GM23338 (cell line): ENCODE measurements around the gene UBE3B. TPM values are rescaled to one million over a fixed set of nuclear protein-coding genes. Genes with fewer than 3 reads are reported as not detected.

Source experiments
- ATAC-seq: fragments of 200-7000 bp; cut with Tn5 transposase; 3 replicates; pipeline ENCODE4 v1.9.1; 2020
- DNase-seq: peaks from one replicate; pipeline ENCODE4 v3.0.0-alpha.2; 2015; ENCODE audit warnings: low spot score
- H2AFZ ChIP-seq: fragments of 200-600 bp; sonication (generic); 2 replicates; pipeline ENCODE4 v1.8.0; 2016; ENCODE audit warnings: antibody characterized with exemption, mild to moderate bottlenecking, moderate library complexity
- H3F3A ChIP-seq: fragments of 200-600 bp; sonication (generic); replicated peaks from 2 replicates; pipeline ENCODE4 v1.8.0; 2017; ENCODE audit warnings: antibody characterized with exemption, mixed run types, low read depth
- H3K27ac ChIP-seq: fragments of 200-600 bp; sonication (generic); 2 replicates; pipeline ENCODE4 v1.6.1; 2016; ENCODE audit warnings: low read depth
- H3K27me3 ChIP-seq: fragments of 200-600 bp; sonication (generic); 2 replicates; pipeline ENCODE4 v1.8.0; 2016; ENCODE audit warnings: mild to moderate bottlenecking, mixed run types, moderate library complexity; ENCODE audit not compliant: insufficient read depth
- H3K36me3 ChIP-seq: fragments of 200-600 bp; sonication (generic); 2 replicates; pipeline ENCODE4 v1.8.0; 2016; ENCODE audit warnings: mild to moderate bottlenecking; ENCODE audit not compliant: insufficient read depth
- H3K4me1 ChIP-seq: fragments of 200-600 bp; sonication (generic); 2 replicates; pipeline ENCODE4 v1.8.0; 2016; ENCODE audit warnings: mild to moderate bottlenecking, moderate library complexity; ENCODE audit not compliant: insufficient read depth
- H3K4me2 ChIP-seq: fragments of 200-600 bp; sonication (generic); 2 replicates; pipeline ENCODE4 v1.7.1; 2017; ENCODE audit warnings: mixed run types
- H3K4me3 ChIP-seq: fragments of 200-600 bp; sonication (generic); 2 replicates; pipeline ENCODE4 v1.6.1; 2016; ENCODE audit warnings: mixed run types
- H3K79me2 ChIP-seq: fragments of 200-600 bp; sonication (generic); replicated peaks from 2 replicates; pipeline ENCODE4 v1.8.0; 2017; ENCODE audit warnings: mild to moderate bottlenecking; ENCODE audit not compliant: insufficient read depth
- H3K9me2 ChIP-seq: fragments of 200-600 bp; sonication (generic); 2 replicates; pipeline ENCODE4 v1.8.0; 2017; ENCODE audit not compliant: insufficient read depth
- H4K20me1 ChIP-seq: fragments of 200-600 bp; sonication (generic); replicated peaks from 2 replicates; pipeline ENCODE4 v1.8.0; 2017; ENCODE audit warnings: mild to moderate bottlenecking; ENCODE audit not compliant: insufficient read depth
- H3K27ac Mint-ChIP-seq: 2 replicates; pipeline ENCODE4 v1.8.0; 2020; ENCODE audit warnings: inconsistent platforms, mild to moderate bottlenecking, moderate library complexity, mixed read lengths
- H3K27me3 Mint-ChIP-seq: 3 replicates; pipeline ENCODE4 v1.8.0; 2022; ENCODE audit warnings: low read depth, mild to moderate bottlenecking, moderate library complexity, mixed read lengths, inconsistent platforms; ENCODE audit not compliant: insufficient read depth, poor library complexity
- H3K36me3 Mint-ChIP-seq: 3 replicates; pipeline ENCODE4 v1.8.0; 2021; ENCODE audit warnings: low read depth, mild to moderate bottlenecking, inconsistent platforms, moderate library complexity, mixed read lengths
- H3K4me1 Mint-ChIP-seq: 3 replicates; pipeline ENCODE4 v1.8.0; 2020; ENCODE audit warnings: mild to moderate bottlenecking, inconsistent platforms, mixed read lengths
- H3K4me3 Mint-ChIP-seq: 3 replicates; pipeline ENCODE4 v1.8.0; 2021; ENCODE audit warnings: moderate library complexity, mild to moderate bottlenecking, inconsistent platforms, mixed read lengths
- H3K9me3 Mint-ChIP-seq: 3 replicates; pipeline ENCODE4 v1.8.0; 2020; ENCODE audit warnings: moderate library complexity, mild to moderate bottlenecking, inconsistent platforms, mixed read lengths
- CREB1 ChIP-seq: fragments of 250-450 bp; sonication (Bioruptor Pico); IDR thresholded peaks from 2 replicates; pipeline ENCODE4 v1.5.0; 2020; ENCODE audit warnings: low read depth, mild to moderate bottlenecking, moderate library complexity
- CTCF ChIP-seq, 2 experiments: fragments of 200-600 bp in 1 of 2; sonication (generic) in 1 of 2; conservative IDR thresholded peaks; 2 replicates each; pipeline versions ENCODE4 v1.5.1 to v1.6.1; 2016 to 2017; ENCODE audit warnings: antibody characterized with exemption in 2 of 2, low read depth in 2 of 2, mild to moderate bottlenecking in 2 of 2, moderate library complexity in 1 of 2
- ETS1 ChIP-seq: IDR thresholded peaks from 2 replicates; pipeline ENCODE4 v1.6.1; 2016; ENCODE audit warnings: antibody characterized with exemption
- EZH2 ChIP-seq: fragments of 200-600 bp; sonication (generic); IDR thresholded peaks from one replicate; pipeline ENCODE4 v1.8.0; 2017; ENCODE audit warnings: antibody characterized with exemption, mild to moderate bottlenecking, low read depth; ENCODE audit not compliant: unreplicated experiment
- EZH2phosphoT487 ChIP-seq: fragments of 200-600 bp; sonication (generic); IDR thresholded peaks from one replicate; pipeline ENCODE4 v1.8.1; 2018; ENCODE audit warnings: antibody characterized with exemption; ENCODE audit not compliant: unreplicated experiment
- JUNB ChIP-seq: IDR thresholded peaks from one replicate; pipeline ENCODE4 v1.6.1; 2016; ENCODE audit warnings: antibody characterized with exemption; ENCODE audit not compliant: unreplicated experiment
- NANOG ChIP-seq: IDR thresholded peaks from 2 replicates; pipeline ENCODE4 v1.6.1; 2016; ENCODE audit warnings: antibody characterized with exemption, borderline replicate concordance
- POLR2AphosphoS5 ChIP-seq: IDR thresholded peaks from 2 replicates; pipeline ENCODE4 v1.6.1; 2016; ENCODE audit warnings: antibody characterized with exemption, low read depth
- REST ChIP-seq: IDR thresholded peaks from one replicate; pipeline ENCODE4 v1.6.1; 2018; ENCODE audit warnings: antibody characterized with exemption; ENCODE audit not compliant: unreplicated experiment
- STAT1 ChIP-seq: IDR thresholded peaks from one replicate; pipeline ENCODE4 v1.6.1; 2016; ENCODE audit warnings: antibody characterized with exemption; ENCODE audit not compliant: unreplicated experiment
- ZNF114 ChIP-seq: fragments of 250-450 bp; sonication (Bioruptor Pico); IDR thresholded peaks from 2 replicates; pipeline ENCODE4 v1.5.0; 2020; ENCODE audit warnings: mild to moderate bottlenecking, moderate library complexity
- ZNF331 ChIP-seq: fragments of 250-450 bp; sonication (Bioruptor Pico); IDR thresholded peaks from 2 replicates; pipeline ENCODE4 v1.5.0; 2020; ENCODE audit warnings: low read depth, mild to moderate bottlenecking, moderate library complexity
- ZNF462 ChIP-seq: fragments of 250-450 bp; sonication (Bioruptor Pico); IDR thresholded peaks from 2 replicates; pipeline ENCODE4 v1.5.0; 2020; ENCODE audit warnings: mild to moderate bottlenecking, moderate library complexity
- polyA plus RNA-seq: library from polyadenylated mRNA; unstranded; fragments of >200 nt; fragmentation: Nextera tagmentation; extraction: Ambion mirVana; gene quantifications from 2 replicates; pipeline ENCODE4 v1.2.1, GENCODE V29; 2016
- total RNA-seq: library from RNA; depleted of rRNA; stranded (reverse); fragments of >200 nt; shearing (Covaris generic); gene quantifications from 2 replicates; pipeline ENCODE4 v1.2.3, GENCODE V29; 2014

UBE3B gene
- total and polyA plus RNA-seq, 2 experiments from 2014 or later = 20.8 TPM

- H3K4me3 ChIP-seq = no peak overlapping the region
- peaks cover 1% of the 10 kb centered on the region for H3K27me3 Mint-ChIP-seq
- no peaks in the 10 kb centered on the region for H3K9me3 Mint-ChIP-seq
- ATAC-seq (no peak), DNase-seq (no peak)
- no peaks in the 10 kb centered on the region for H3K4me1 ChIP-seq
- peaks cover 5% of the 10 kb centered on the region; the same call in 1 of the 2 replicates for H3K36me3 ChIP-seq
- H4K20me1 ChIP-seq = peaks cover 5% of the 10 kb centered on the region
- H3F3A ChIP-seq = no peaks in the 10 kb centered on the region
- peaks cover 33% of the 10 kb centered on the region for H3K36me3 Mint-ChIP-seq
- no peak overlapping the region for H2AFZ ChIP-seq
- no peak overlapping the region for H3K27ac Mint-ChIP-seq
- H3K27ac ChIP-seq = no peak overlapping the region
- H3K9me2 ChIP-seq = no peaks in the 10 kb centered on the region
- no peak overlapping the region for H3K4me2 ChIP-seq
- TF ChIP-seq EZH2 (no peak), POLR2AphosphoS5 (no peak), ZNF462 (no peak), NANOG (no peak), JUNB (no peak), ZNF331 (no peak), REST (no peak), STAT1 (no peak), EZH2phosphoT487 (no peak), ETS1 (no peak), CREB1 (CRISPR knock-in tag) (no peak), CTCF (conservative IDR thresholded peaks at IDR 0.05; ENCODE audit: low read depth in 2 of 2) (no peak), ZNF114 (CRISPR knock-in tag) (no peak)
- no peaks in the 10 kb centered on the region for H3K27me3 ChIP-seq
- H3K79me2 ChIP-seq = peaks cover 17% of the 10 kb centered on the region; the same call in 1 of the 2 replicates
- no peak overlapping the region for H3K4me3 Mint-ChIP-seq
- no peaks in the 10 kb centered on the region for H3K4me1 Mint-ChIP-seq
These were observed 30.6 kb upstream of the UBE3B start for GRCh38 chr12:109446869-109447268.
